WTC11 (cell line): ENCODE results near the gene PCDH10. TPM values are rescaled to one million over a fixed set of nuclear protein-coding genes. Genes with fewer than 3 reads are reported as not detected.

ENCODE experiments used
- ATAC-seq: fragments of 200-7000 bp; cut with Tn5 transposase; 2 replicates; pipeline ENCODE4 v1.10.0; 2021; ENCODE audit warnings: mild to moderate bottlenecking, moderate library complexity
- CTCF ChIA-PET: fragments of 300-600 bp; sonication (Branson Sonifier 250); formaldehyde crosslinking; loops from one replicate; lab custom pipeline; 2021; ENCODE audit warnings: antibody characterized with exemption; lab: Charles Lee
- POLR2A ChIA-PET: fragments of 350-600 bp; sonication (Branson Sonifier 250); formaldehyde crosslinking; loops from one replicate; lab custom pipeline; 2021; ENCODE audit warnings: antibody characterized with exemption; lab: Charles Lee
- DNase-seq: peaks from one replicate; pipeline ENCODE4 v3.0.0; 2021; ENCODE audit warnings: low spot score
- H3K27ac Mint-ChIP-seq: 2 replicates; pipeline ENCODE4 v1.8.0; 2021; ENCODE audit warnings: mixed read lengths
- H3K27me3 Mint-ChIP-seq: 2 replicates; pipeline ENCODE4 v1.8.0; 2021; ENCODE audit warnings: low read depth, mild to moderate bottlenecking, moderate library complexity, mixed read lengths
- H3K36me3 Mint-ChIP-seq: 2 replicates; pipeline ENCODE4 v1.8.0; 2021; ENCODE audit warnings: mixed read lengths
- H3K4me1 Mint-ChIP-seq: 2 replicates; pipeline ENCODE4 v1.8.0; 2022; ENCODE audit warnings: mixed read lengths
- H3K4me3 Mint-ChIP-seq: 2 replicates; pipeline ENCODE4 v1.8.0; 2021; ENCODE audit warnings: mild to moderate bottlenecking, moderate library complexity, mixed read lengths
- H3K9me3 Mint-ChIP-seq: 2 replicates; pipeline ENCODE4 v1.8.0; 2021; ENCODE audit warnings: mixed read lengths
- AR ChIP-seq: fragments of 250-450 bp; sonication (Bioruptor Pico); IDR thresholded peaks from 2 replicates; pipeline ENCODE4 v1.9.0; 2021; ENCODE audit warnings: mild to moderate bottlenecking
- ATF1 ChIP-seq: sonication (generic); formaldehyde crosslinking; IDR thresholded peaks from 2 replicates; pipeline ENCODE4 v1.8.1; 2023; ENCODE audit warnings: mild to moderate bottlenecking, moderate library complexity, missing genetic modification reagents
- ATF6 ChIP-seq: sonication (generic); formaldehyde crosslinking; IDR thresholded peaks from 2 replicates; pipeline ENCODE4 v1.8.1; 2023; ENCODE audit warnings: mild to moderate bottlenecking, missing genetic modification reagents
- CDX4 ChIP-seq: fragments of 250-450 bp; sonication (Bioruptor Pico); IDR thresholded peaks from 2 replicates; pipeline ENCODE4 v1.9.0; 2021; ENCODE audit warnings: moderate library complexity, mild to moderate bottlenecking, inconsistent platforms, borderline replicate concordance
- CREM ChIP-seq: sonication (generic); formaldehyde crosslinking; IDR thresholded peaks from 2 replicates; pipeline ENCODE4 v1.8.1; 2022; ENCODE audit warnings: mild to moderate bottlenecking, missing genetic modification reagents, moderate library complexity
- FOXJ3 ChIP-seq: sonication (generic); formaldehyde crosslinking; IDR thresholded peaks from 2 replicates; pipeline ENCODE4 v1.9.0; 2021; ENCODE audit warnings: missing genetic modification reagents, mild to moderate bottlenecking, borderline replicate concordance
- FOXP1 ChIP-seq: sonication (generic); formaldehyde crosslinking; IDR thresholded peaks from 2 replicates; pipeline ENCODE4 v1.8.0; 2022; ENCODE audit warnings: missing genetic modification reagents, mild to moderate bottlenecking, moderate library complexity, borderline replicate concordance
- HMGA2 ChIP-seq: fragments of 250-450 bp; sonication (Bioruptor Pico); IDR thresholded peaks from 2 replicates; pipeline ENCODE4 v1.4.0; 2021; ENCODE audit warnings: mild to moderate bottlenecking, moderate library complexity
- HMGXB4 ChIP-seq: sonication (generic); formaldehyde crosslinking; IDR thresholded peaks from 2 replicates; pipeline ENCODE4 v1.8.1; 2023; ENCODE audit warnings: mild to moderate bottlenecking, moderate library complexity, missing genetic modification reagents
- NR1H2 ChIP-seq: sonication (generic); formaldehyde crosslinking; IDR thresholded peaks from 2 replicates; pipeline ENCODE4 v1.9.0; 2021; ENCODE audit warnings: mild to moderate bottlenecking, moderate library complexity, missing genetic modification reagents
- NR2C2 ChIP-seq: sonication (generic); formaldehyde crosslinking; IDR thresholded peaks from 2 replicates; pipeline ENCODE4 v1.8.0; 2022; ENCODE audit warnings: mild to moderate bottlenecking, missing genetic modification reagents
- PRDM15 ChIP-seq: sonication (generic); formaldehyde crosslinking; IDR thresholded peaks from 2 replicates; pipeline ENCODE4 v1.8.0; 2022; ENCODE audit warnings: missing genetic modification reagents
- USF1 ChIP-seq: sonication (generic); formaldehyde crosslinking; IDR thresholded peaks from 2 replicates; pipeline ENCODE4 v1.8.0; 2022; ENCODE audit warnings: mild to moderate bottlenecking, missing genetic modification reagents
- ZNF138 ChIP-seq: sonication (generic); formaldehyde crosslinking; conservative IDR thresholded peaks from 2 replicates; pipeline ENCODE4 v1.8.1; 2022; ENCODE audit warnings: mild to moderate bottlenecking, moderate library complexity, missing genetic modification reagents
- ZNF232 ChIP-seq: sonication (generic); formaldehyde crosslinking; IDR thresholded peaks from 2 replicates; pipeline ENCODE4 v1.8.0; 2022; ENCODE audit warnings: mild to moderate bottlenecking, missing genetic modification reagents
- ZNF423 ChIP-seq: fragments of 250-450 bp; sonication (Bioruptor Pico); IDR thresholded peaks from 2 replicates; pipeline ENCODE4 v2.1.2; 2022; ENCODE audit warnings: mild to moderate bottlenecking, moderate library complexity
- ZNF532 ChIP-seq: fragments of 250-450 bp; sonication (Bioruptor Pico); IDR thresholded peaks from 2 replicates; pipeline ENCODE4 v1.9.0; 2021; ENCODE audit warnings: mild to moderate bottlenecking, borderline replicate concordance
- total RNA-seq: library from RNA; stranded (reverse); gene quantifications from 3 replicates; pipeline ENCODE4 v1.2.3, GENCODE V29; 2021

PCDH10 gene
- total RNA-seq, 1 experiment from 2014 or later: 7.8 TPM

- peak; percentile 9; the same call in 1 of the 2 replicates for TF ChIP-seq PRDM15 (CRISPR knock-in tag)
- no peak for TF ChIP-seq FOXP1
- no peak for TF ChIP-seq CDX4
- no peak for TF ChIP-seq FOXJ3
- 0 out of 2 replicates have a peak, but pooled peaks have one; percentile 52 for TF ChIP-seq NR1H2 (CRISPR knock-in tag)
- TF ChIP-seq AR (CRISPR knock-in tag): no peak
- TF ChIP-seq HMGXB4 (CRISPR knock-in tag): no peak
- TF ChIP-seq ZNF423: no peak
- no peak for TF ChIP-seq CREM (CRISPR knock-in tag)
- TF ChIP-seq NR2C2: no peak
- TF ChIP-seq ATF6 (CRISPR knock-in tag): no peak
- TF ChIP-seq ZNF138: no peak
Observed at GRCh38 chr4:133150486-133151340, 1.6 kb downstream of the PCDH10 start (continued).

GRCh38 chr4:133151341-133151690 is 2.2 kb downstream of the PCDH10 start:
- H3K9me3 Mint-ChIP-seq: no peaks in the 10 kb centered on the region
- peaks cover 55% of the 10 kb centered on the region for H3K4me1 Mint-ChIP-seq
- ChIA-PET POLR2A (no interaction called here), CTCF (interaction anchor here (0.6 to 2.4 kb wide), 9 partner anchors 21 to 1792 kb away, joined by 3 to 11 read pairs (median 3); no protein-coding TSS in a partner anchor)
- peak; percentile 57 for DNase-seq
- H3K27ac Mint-ChIP-seq: no peak overlapping the region
- H3K36me3 Mint-ChIP-seq: no peaks in the 10 kb centered on the region
- H3K4me3 Mint-ChIP-seq: peak overlapping the region; percentile 76
- ATAC-seq: peak; percentile 9
- peaks cover 75% of the 10 kb centered on the region for H3K27me3 Mint-ChIP-seq
- peak; percentile 14; the same call in 1 of the 2 replicates for TF ChIP-seq ZNF232
- TF ChIP-seq HMGA2: no peak
- TF ChIP-seq ZNF532: no peak
- TF ChIP-seq ATF1: no peak
- no peak for TF ChIP-seq HMGXB4 (CRISPR knock-in tag)
- TF ChIP-seq USF1: no peak
